ENCODE results near the gene GPR160.

The GPR160 gene

DNA sequence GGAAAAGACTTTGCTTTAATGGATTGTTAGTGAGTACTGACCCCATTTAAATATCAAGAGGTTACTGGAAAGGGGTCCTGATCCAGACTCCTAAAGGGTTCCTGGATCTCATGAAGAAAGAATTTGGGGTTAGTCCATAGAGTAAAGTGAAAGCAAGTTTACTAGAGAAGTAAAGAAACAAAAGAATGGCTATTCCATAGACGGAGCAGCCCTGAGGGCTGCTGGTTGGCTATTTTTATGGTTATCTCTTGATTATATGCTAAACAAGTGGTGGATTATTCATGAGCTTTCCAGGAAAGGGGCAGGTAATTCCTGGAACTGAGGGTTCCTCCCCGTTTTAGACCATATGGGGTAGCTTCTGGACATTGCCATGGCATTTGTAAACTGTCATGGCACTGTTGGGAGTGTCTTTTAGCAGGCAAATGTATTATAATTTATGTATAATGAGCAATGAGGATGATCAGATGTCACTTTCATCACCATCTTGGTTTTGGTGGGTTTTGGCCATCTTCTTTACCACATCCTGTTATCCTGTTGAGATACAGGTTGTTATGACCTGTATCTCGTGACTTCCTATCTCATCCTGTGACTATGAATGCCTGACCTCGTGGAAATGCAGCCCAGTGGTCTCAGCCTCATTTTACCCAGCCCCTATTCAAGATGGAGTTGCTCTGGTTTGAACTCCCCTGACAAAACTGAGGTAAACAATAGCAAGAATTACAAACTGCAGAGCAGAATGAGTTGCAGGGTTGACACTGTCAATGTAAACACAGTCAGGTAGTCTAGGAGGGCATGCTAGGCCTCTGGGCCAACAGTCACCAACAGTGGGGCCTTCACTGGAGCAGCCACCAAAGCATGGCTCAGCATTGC, 10.3 kb upstream of the GPR160 start:
- no peak for DNase-seq

DNA sequence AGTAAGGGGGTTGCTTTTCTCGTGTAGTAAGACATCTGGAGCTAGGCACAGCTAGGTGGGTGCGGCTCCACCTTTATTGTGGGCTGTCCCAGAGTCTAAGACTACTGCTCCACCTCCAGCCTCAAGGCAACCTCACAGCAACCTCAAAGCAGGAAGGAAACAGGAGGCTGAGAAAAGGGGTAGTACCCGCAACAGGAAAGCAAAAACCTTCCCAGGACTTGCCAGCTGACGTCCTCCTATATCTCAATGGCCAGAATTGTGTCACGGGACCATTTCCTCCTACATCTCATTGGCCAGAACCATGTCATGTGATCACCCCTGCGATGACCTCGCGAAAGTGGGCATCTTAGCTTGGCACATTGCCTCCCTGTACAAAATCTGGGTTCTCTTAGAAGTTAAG, 4.3 kb upstream of the GPR160 start:
- peak; percentile 13 to 31 (median 30) for DNase-seq

DNA sequence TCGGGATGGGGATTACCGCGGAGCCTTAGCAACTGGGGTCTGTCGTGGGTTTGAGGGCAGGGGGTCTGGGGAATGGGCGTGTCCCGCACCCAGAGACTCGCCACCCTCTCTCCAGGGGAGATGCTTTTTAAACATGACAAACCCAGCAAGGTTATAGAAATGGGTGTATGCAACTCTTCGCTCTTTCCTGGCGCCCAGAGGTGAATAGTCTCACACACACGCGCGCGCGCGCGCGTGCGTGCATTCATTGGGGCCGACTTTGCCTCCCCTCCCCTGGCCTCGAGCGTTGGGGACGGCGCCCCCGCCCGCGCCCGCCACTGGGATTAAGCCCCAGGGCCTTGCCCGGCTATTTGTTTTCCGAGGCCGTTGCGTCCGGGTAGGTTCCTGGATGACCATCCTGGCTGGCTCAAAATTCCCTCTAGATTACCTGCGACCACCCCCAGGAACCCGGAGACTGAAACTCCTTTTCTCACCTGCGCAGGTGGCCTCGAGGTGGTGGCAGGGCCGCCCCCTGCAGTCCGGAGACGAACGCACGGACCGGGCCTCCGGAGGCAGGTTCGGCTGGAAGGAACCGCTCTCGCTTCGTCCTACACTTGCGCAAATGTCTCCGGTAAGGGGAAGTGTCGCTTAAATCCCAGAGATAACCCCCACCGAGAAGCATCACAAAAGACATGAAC, 777 bp downstream of the GPR160 start:
- DNase-seq = peak in 2 of 3 donors; percentile 51 to 56

DNA sequence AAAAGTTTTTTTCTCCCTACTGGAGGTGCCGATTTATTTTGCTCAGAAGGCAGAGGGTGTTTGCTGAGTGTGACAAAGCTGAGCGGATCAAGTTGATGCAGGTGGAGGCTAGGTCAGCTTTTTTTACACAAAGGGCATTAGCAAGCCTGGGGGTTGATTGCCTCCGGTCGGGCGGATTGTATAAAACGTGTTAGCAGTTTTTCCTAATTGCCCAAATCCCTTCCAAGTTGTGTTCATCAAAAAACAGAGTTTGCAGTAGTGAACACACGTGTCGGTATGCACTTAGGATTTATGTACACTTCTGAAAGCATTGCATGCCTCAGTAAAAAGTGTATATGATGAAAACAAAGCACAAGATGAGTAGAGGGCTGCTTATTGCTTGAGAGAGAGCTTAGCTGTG, 2.6 kb downstream of the GPR160 start:
- DNase-seq = no peak

DNA sequence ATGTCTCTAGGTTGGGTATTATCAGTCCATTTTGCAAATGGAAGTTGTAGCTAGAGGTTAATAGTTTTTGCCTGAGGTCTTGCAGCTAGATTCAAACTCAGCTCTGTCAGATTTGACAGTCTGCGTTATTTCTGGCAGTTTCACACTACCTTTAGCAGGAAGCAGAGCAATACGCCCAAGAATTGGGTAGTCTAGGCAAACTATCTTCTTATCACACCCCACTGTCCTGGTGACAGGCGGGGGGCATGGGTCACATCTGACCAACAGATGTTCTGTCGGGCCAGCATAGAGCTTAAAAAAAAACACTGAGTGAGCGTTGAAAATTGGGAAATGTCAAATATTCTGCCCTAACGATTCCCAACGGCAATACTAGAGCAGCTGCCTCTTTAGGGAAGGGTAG, 5.7 kb downstream of the GPR160 start:
- DNase-seq = no peak

DNA sequence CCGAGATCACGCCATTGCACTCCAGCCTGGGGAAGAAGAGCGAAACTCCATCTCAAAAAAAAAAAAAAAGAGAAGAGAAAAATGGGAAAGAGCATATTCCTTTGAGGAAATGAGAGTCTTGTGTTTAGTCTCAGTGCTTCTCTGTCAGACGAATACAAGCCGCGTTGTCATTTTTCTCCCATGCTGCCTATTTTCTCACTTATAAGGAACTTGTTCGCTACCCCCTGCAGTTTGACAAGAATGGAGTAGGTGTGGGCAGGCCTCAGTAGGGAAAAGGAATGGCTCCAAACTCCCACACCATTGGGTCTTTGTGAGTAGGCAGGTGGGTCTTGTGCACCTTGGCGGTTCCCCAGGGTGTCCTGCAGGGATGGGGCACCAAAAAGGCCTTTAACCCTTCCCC, 6.5 kb downstream of the GPR160 start:
- peak; percentile 46 to 63 (median 57) for DNase-seq

DNA sequence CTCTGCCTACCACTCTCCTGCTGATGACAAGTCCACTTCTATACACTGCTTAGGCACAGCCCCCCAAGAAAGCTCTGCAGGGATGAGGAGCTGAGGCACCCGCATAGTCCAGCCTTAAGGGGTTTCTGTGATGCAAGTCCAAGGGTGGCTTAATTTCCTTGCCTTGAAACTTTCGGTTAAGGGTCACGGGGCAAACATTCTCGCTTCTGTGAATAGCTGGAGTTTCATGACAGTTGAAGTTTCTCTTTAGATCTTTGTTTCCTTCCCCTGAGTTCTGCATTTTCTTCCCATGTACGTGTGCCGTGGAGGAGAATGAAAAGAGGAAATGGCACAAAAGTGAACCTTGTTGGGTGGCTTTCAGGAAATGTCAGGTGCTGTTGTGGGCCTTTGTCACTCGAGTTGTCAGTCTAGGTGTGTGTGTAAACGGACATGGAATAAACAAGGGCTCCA, 7.0 kb downstream of the GPR160 start:
- DNase-seq = peak; percentile 61 to 78 (median 72)

- no peak for DNase-seq
These were observed 8.7 kb downstream of the GPR160 start for GRCh38 chr3:170046269-170047132.

- DNase-seq = no peak
These were observed 9.3 kb downstream of the GPR160 start for GRCh38 chr3:170047133-170047404.

- DNase-seq = no peak
These were observed 11.6 kb downstream of the GPR160 start for GRCh38 chr3:170049146-170050000.

DNA sequence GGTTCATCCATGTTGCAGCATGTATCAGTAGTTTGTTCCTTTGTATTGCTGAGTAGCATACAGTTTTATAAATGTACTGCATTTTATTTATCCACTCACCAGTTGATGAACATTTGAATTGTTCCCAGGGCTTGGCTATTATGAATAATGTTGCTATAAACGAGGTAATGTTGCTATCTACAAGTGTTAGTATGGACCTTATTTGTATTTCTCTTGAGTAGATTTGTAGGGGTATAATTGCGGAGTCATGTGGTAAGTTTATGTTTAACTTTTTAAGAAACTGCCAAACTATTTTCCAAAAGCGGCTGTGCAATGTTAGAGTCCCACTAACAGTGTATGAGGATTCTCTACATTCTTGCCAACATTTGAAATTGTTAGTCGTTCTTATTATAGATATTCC, 13.0 kb downstream of the GPR160 start:
- DNase-seq = no peak

DNA sequence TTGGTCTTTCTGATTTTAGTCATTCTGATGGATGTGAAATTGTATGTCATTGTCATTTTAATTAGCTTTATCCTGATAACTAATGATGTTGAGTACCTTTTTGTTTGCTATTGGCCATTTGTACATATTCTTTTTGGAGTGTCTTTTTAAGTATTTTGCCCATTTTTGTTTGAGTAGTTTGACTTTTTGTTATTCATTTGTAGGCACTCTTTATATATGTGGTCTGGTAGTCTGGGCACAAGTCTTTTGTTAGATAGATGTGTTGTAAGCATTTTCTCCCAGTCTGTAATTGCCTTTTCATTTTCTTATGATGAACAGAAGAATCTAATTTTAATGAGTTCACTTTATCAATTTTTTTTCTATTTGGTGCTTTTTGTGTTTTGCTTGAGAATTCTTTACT, 14.6 kb downstream of the GPR160 start:
- no peak for DNase-seq

DNA sequence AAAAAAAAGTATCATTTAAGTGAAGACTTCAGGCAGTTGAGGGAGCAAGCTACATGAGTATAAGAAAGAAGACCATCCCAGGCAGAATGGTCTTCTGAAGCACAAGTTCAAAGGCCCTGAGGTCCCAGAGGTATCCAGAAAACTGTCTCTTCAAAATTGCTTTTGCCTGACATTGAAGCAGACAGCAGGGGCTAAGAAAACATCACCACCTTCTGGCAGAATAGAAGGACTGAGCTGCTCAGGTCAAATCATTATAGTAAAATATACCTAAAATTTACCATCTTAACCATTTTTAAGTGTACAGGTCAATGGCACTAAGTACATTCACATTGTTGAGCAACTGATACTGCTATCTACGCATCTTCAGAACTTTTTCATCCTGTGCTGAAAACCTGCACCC, 16.4 kb downstream of the GPR160 start:
- DNase-seq = peak; percentile 24 to 34 (median 32)

- DNase-seq = no peak
These were observed 17.4 kb downstream of the GPR160 start for GRCh38 chr3:170055209-170055608.

DNA sequence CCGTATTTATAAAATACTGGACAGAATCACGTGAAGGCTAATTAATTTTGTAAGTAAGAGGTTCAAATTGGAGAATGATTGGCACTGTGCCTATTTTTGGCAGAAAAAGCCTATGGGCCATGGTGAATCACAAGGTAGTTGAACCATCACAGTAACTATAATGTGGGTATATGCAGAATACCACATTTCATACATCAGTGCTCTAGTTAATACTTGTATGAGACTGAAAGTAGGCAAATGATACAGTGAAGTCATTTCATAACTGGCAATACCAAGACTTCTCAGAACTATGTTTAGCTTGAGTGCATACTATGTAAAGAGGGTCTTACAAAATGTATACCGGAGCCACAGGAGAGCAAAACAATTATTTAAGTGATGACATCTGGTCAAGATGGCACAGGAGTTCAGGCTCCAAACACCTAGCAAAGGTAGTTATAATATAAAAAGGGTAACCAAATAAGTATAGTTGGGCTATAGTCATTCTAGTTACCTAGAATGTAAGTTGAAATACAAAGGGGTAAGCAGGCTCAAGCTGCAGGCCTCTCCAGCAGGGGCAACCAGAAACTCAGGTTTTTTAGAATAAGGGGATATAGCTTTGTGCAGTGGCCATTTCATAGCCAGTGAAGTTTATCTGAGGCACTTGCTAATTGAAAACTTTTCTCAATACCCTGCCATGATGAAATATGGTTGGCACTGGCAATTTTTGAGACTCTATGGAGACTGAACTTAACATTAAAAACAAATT, 19.1 kb downstream of the GPR160 start:
- DNase-seq = no peak

DNA sequence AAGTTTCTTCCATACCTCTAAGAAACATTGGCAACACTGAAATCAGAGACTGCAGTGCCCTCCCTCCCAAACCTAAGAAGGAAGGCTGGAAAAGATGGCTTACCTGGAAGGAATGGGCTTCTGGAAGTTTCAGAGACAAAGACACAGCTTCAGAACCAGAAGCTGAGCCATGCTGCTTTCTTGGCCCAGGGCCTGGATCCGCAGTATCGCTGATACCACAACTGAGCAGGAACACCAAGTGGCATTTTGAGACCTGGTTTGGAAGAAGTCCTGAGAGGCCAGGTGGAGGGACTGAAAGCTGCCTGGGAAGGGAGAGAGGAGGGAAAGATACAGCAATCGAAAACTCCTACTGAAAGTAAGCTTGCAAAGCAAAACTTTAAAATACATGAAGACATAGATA, 19.8 kb downstream of the GPR160 start:
- no peak for DNase-seq

GRCh38 chr3:170058127-170058526, 20.3 kb downstream of the GPR160 start:
- DNase-seq = peak in 2 of 3 donors; percentile 17 to 35

DNA sequence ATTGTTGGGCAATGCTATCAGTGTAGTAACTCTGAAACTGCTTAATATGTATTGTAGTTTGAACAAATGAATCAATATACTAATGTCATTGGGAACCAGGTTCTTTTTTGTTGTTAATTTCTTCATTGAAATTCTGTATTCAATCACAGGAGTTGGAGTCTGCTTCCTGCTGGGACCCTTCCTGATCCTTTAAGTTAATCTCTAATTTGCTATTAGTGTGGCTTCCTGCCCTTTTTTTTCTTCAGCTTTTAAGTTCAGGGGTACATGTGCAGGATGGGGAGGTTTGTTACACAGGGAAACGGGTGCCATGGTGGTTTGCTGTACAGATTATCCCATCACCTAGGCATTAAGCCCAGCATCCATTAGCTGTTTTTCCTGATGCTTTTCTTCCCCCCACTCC, 21.7 kb downstream of the GPR160 start:
- DNase-seq = no peak

- no peak for DNase-seq
These were observed 24.3 kb downstream of the GPR160 start for GRCh38 chr3:170062068-170062467.

GRCh38 chr3:170062769-170063168, 25.0 kb downstream of the GPR160 start:
- DNase-seq = no peak

DNA sequence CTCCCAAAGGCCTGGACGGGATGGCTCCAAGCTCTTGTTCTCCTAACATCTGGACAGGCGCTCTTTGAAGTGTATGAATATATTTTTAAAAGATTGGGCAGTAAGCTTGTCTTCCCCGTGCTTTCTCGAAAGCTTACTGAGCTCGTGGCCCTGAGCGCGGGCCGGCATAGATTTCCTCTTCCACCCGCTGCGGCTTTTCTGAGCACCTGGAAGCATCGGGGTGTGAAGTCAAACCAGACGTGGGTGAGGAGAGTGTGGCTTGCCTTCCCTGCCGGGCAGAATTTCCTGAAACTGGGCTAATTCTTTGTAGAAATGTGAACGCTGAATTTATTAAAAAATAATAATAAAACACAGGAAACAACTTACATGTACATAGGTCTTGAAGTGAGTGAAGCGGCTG, 25.9 kb downstream of the GPR160 start:
- DNase-seq = no peak

DNA sequence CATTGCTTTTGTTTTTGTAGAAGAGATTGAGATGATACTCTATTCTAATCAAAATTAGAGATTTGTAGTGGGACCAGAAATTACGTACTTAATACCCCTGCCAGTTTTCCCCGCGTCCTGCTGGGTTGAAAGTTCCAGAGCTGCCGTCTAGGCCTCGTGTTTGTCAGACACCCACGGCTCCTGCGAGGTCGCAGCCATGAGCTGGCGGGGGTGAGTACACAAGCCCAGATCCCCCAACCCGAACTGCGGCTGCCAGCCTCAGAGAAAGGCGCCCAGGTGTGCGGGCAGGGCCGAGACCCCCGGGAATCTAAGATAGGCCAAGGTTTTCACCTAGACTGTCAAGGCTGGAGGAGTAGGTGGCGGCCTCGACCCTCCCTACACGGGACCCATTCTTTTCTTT, 26.3 kb downstream of the GPR160 start:
- DNase-seq = no peak

All from suppressor macrophage treated with lipopolysaccharide for 1 hour (primary cell).